ENCODE measurements around the gene SMAD1.
A peak's percentile ranks its signal among the peaks of the same experiment; 100 is the strongest.

The SMAD1 gene

DNA sequence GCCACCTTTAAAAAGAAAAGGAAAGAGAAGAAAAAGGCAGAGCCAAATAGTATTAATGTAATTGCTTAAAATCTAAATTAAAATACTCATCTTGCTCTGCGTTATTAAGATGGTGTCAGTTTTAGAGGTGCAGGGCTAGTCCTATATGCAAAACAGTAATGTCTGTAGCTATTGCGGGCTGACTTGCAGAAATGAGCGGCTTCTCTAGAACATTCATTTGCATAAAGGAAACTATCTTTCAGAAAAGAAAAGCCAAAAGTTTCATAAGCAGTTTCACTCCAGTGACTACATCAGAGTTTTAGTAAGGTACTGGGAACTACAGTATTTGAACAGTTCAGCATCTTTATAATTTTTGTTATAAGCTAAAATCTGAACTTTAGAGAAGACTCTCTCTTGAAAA, 6.0 kb downstream of the SMAD1 start:
- peaks cover 36% of the 10 kb centered on the region for H3K4me1 ChIP-seq (ENCODE audit: low read length)
- H3K4me2 ChIP-seq (ENCODE audit: low read length), result peak overlapping the region; percentile 62
- peak overlapping the region; percentile 37 for H3K4me3 ChIP-seq (ENCODE audit: low read length)
- no peak overlapping the region for H2AFZ ChIP-seq (ENCODE audit: low read depth, low read length)
- no peaks in the 10 kb centered on the region for H3K9me3 ChIP-seq (ENCODE audit: insufficient read depth, low read length)
- peaks cover 91% of the 10 kb centered on the region for H3K27me3 ChIP-seq (ENCODE audit: low read depth, low read length)
- H4K20me1 ChIP-seq (ENCODE audit: insufficient read depth, low read length), result peaks cover 26% of the 10 kb centered on the region; the same call in 1 of the 2 replicates
- H3K27ac ChIP-seq (ENCODE audit: low read length), result no peak overlapping the region
- TF ChIP-seq, protein P1, sequence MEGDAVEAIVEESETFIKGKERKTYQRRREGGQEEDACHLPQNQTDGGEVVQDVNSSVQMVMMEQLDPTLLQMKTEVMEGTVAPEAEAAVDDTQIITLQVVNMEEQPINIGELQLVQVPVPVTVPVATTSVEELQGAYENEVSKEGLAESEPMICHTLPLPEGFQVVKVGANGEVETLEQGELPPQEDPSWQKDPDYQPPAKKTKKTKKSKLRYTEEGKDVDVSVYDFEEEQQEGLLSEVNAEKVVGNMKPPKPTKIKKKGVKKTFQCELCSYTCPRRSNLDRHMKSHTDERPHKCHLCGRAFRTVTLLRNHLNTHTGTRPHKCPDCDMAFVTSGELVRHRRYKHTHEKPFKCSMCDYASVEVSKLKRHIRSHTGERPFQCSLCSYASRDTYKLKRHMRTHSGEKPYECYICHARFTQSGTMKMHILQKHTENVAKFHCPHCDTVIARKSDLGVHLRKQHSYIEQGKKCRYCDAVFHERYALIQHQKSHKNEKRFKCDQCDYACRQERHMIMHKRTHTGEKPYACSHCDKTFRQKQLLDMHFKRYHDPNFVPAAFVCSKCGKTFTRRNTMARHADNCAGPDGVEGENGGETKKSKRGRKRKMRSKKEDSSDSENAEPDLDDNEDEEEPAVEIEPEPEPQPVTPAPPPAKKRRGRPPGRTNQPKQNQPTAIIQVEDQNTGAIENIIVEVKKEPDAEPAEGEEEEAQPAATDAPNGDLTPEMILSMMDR (IDR thresholded peaks at IDR 0.05; ENCODE audit: low read depth, low read length), result no peak
- TF ChIP-seq EZH2phosphoT487 (IDR thresholded peaks at IDR 0.05; ENCODE audit: low read depth), result peak; percentile 67; the same call in 1 of the 2 replicates
- no peaks in the 10 kb centered on the region for H3K36me3 ChIP-seq (replicated peaks; ENCODE audit: low read depth, low read length)
- H3K9ac ChIP-seq (ENCODE audit: low read length), result no peak overlapping the region
- no peaks in the 10 kb centered on the region for H3K79me2 ChIP-seq (ENCODE audit: low read length)

DNA sequence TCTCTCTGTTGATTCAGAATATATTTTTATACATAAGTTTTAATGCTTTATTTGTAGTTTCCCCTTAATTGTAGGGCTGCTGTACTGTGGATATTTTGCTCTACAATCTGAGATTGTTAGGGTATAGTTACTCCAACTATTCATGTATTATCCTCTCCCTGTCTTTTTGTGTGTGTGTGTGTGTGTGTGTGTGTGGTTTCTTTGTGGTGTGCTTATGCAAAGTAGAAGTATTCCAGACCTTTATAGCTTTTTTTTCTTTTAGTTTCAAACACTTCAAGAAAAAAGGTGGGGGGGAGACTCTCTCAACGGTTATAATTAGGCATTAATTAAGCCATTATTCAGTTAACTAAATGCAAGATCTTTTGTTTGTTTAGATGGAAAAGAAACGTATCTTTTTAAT, 6.7 kb downstream of the SMAD1 start:
- H3K79me2 ChIP-seq (ENCODE audit: low read length), result no peaks in the 10 kb centered on the region
- peak overlapping the region; percentile 20; the same call in 1 of the 2 replicates for H3K4me3 ChIP-seq (ENCODE audit: low read length)
- H3K9ac ChIP-seq (ENCODE audit: low read length), result no peak overlapping the region
- H3K27ac ChIP-seq (ENCODE audit: low read length), result no peak overlapping the region
- no peaks in the 10 kb centered on the region for H3K9me3 ChIP-seq (ENCODE audit: insufficient read depth, low read length)
- H3K4me2 ChIP-seq (ENCODE audit: low read length), result peak overlapping the region; percentile 62
- H3K36me3 ChIP-seq (replicated peaks; ENCODE audit: low read depth, low read length), result no peaks in the 10 kb centered on the region
- TF ChIP-seq, protein P1 (IDR thresholded peaks at IDR 0.05; ENCODE audit: low read depth, low read length), result no peak
- no peak for TF ChIP-seq EZH2phosphoT487 (IDR thresholded peaks at IDR 0.05; ENCODE audit: low read depth)
- peaks cover 89% of the 10 kb centered on the region for H3K27me3 ChIP-seq (ENCODE audit: low read depth, low read length)
- peaks cover 30% of the 10 kb centered on the region for H3K4me1 ChIP-seq (ENCODE audit: low read length)
- peaks cover 23% of the 10 kb centered on the region; the same call in 1 of the 2 replicates for H4K20me1 ChIP-seq (ENCODE audit: insufficient read depth, low read length)
- H2AFZ ChIP-seq (ENCODE audit: low read depth, low read length), result no peak overlapping the region

DNA sequence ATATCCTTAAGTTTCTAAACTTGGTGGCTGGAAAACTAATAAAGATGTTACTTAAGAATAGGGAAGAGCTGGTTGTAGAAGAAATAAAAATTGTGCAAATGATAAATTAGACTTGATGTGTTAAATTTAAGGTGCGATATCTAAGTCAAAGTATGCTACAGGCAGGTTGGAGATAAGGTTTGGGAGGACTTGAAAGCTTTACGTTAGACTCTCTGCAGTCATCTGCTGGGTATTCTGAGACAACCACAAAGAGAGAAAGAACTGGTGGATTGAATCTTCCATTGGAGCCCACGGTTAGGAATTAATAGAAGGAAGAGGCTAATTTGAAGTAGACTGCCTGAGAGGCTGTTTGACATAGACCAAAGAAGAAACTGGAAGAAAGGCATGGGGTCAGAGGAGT, 7.9 kb downstream of the SMAD1 start:
- Histone ChIP-seq H3K4me1 (ENCODE audit: low read length) (peaks cover 30% of the 10 kb centered on the region), H3K4me3 (ENCODE audit: low read length) (no peak overlapping the region), H3K9ac (ENCODE audit: low read length) (no peak overlapping the region), H2AFZ (ENCODE audit: low read depth, low read length) (no peak overlapping the region), H3K9me3 (ENCODE audit: insufficient read depth, low read length) (no peaks in the 10 kb centered on the region), H3K27ac (ENCODE audit: low read length) (no peak overlapping the region), H4K20me1 (ENCODE audit: insufficient read depth, low read length) (peaks cover 21% of the 10 kb centered on the region; the same call in 1 of the 2 replicates), H3K27me3 (ENCODE audit: low read depth, low read length) (peaks cover 81% of the 10 kb centered on the region), H3K79me2 (ENCODE audit: low read length) (no peaks in the 10 kb centered on the region), H3K4me2 (ENCODE audit: low read length) (no peak overlapping the region), H3K36me3 (replicated peaks; ENCODE audit: low read depth, low read length) (no peaks in the 10 kb centered on the region)
- TF ChIP-seq, protein P1 (IDR thresholded peaks at IDR 0.05; ENCODE audit: low read depth, low read length), result no peak
- TF ChIP-seq EZH2phosphoT487 (IDR thresholded peaks at IDR 0.05; ENCODE audit: low read depth), result no peak

DNA sequence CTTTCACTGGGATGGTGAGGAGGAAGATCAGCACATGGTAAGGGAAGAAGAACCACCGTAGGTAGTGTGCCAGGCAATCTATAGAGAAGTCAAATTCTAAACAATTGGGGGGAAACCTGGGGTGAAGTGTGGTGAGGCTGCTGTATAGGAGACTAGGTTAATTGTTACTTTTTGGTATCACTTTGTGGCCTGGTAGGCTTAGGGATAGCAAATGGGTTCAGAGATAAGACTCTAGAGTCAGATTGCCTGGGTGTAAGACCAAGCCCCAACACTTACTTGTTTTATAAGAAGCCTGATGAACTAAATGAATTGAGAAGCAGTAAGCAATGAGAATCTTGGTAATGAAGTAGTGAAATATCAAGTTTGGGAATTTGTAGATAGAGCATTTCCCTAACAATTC, 8.7 kb downstream of the SMAD1 start:
- Histone ChIP-seq H3K36me3 (replicated peaks; ENCODE audit: low read depth, low read length) (no peaks in the 10 kb centered on the region), H3K9ac (ENCODE audit: low read length) (no peak overlapping the region), H3K4me2 (ENCODE audit: low read length) (no peak overlapping the region), H3K27me3 (ENCODE audit: low read depth, low read length) (peaks cover 82% of the 10 kb centered on the region), H3K4me1 (ENCODE audit: low read length) (peaks cover 30% of the 10 kb centered on the region), H3K4me3 (ENCODE audit: low read length) (no peak overlapping the region), H3K27ac (ENCODE audit: low read length) (no peak overlapping the region), H3K79me2 (ENCODE audit: low read length) (no peaks in the 10 kb centered on the region), H2AFZ (ENCODE audit: low read depth, low read length) (no peak overlapping the region), H3K9me3 (ENCODE audit: insufficient read depth, low read length) (no peaks in the 10 kb centered on the region), H4K20me1 (ENCODE audit: insufficient read depth, low read length) (peaks cover 21% of the 10 kb centered on the region; the same call in 1 of the 2 replicates)
- TF ChIP-seq, protein P1 (IDR thresholded peaks at IDR 0.05; ENCODE audit: low read depth, low read length), result no peak
- TF ChIP-seq EZH2phosphoT487 (IDR thresholded peaks at IDR 0.05; ENCODE audit: low read depth), result no peak
